HG03457 (cell line): ENCODE results near the gene HOXA10.

Experiments
- ATAC-seq: cut with Tn5 transposase; IDR thresholded peaks from one replicate; pipeline ENCODE4 v1.9.1; 2021; ENCODE audit warnings: moderate number of reproducible peaks; ENCODE audit not compliant: unreplicated experiment

Gene HOXA10

DNA sequence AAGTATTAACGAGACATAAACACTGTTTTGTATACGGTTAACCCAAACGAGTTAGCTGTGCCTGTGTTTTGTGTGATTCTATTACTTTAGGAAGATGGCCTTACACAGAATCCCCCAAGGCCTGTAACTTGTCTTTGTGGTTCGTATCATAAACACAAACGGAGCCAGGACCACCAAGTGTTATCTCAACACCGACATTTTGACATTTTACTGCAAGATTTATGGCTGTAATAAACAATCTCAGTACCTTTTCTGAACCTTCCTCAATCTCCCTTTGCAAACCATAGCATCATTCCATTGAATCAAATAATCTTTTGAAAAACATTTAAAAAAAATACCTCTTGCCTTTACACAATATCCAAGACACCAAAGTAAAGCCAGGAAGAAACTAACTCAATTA is 41.1 kb downstream of the HOXA10 start:
- ATAC-seq, result no peak

DNA sequence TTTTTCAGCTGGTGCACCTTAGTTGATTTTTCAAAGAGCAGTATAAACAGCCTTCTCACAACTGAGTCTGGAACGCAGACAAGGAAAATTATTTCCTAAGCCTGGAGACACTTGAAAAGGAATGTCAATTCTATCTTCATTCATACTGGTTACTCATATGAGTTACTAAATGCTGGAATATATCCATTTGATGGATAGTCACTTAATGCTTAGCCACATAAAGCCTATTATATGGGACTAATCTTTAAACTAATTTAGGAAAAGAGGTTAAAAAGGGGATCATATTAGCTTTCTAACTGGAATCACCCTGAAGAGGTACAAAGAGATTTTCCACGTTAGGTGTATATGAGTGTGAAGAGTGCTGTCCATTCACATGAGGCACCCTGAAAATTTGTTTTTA is 41.9 kb downstream of the HOXA10 start:
- ATAC-seq, result no peak

DNA sequence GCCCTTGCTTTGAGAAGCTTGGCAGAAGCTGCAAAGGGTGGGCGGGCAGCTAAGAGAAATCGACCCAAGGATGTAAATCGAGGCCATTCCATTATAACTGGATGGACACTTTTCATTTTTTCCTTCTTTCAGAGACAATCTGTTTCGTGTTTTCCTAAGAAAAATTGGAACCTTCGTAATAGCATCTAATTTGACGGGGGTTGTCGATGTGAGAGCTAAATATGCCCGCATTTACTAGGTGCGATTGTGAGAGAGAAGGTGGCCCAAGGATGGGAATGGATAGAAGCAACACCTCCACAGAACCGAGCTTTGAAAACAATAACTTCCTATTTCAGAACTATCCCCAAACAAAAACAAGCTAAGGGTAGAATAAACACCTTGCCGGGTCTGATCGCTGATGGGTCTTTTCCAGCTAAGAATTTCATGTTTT is 42.7 kb downstream of the HOXA10 start:
- no peak for ATAC-seq

DNA sequence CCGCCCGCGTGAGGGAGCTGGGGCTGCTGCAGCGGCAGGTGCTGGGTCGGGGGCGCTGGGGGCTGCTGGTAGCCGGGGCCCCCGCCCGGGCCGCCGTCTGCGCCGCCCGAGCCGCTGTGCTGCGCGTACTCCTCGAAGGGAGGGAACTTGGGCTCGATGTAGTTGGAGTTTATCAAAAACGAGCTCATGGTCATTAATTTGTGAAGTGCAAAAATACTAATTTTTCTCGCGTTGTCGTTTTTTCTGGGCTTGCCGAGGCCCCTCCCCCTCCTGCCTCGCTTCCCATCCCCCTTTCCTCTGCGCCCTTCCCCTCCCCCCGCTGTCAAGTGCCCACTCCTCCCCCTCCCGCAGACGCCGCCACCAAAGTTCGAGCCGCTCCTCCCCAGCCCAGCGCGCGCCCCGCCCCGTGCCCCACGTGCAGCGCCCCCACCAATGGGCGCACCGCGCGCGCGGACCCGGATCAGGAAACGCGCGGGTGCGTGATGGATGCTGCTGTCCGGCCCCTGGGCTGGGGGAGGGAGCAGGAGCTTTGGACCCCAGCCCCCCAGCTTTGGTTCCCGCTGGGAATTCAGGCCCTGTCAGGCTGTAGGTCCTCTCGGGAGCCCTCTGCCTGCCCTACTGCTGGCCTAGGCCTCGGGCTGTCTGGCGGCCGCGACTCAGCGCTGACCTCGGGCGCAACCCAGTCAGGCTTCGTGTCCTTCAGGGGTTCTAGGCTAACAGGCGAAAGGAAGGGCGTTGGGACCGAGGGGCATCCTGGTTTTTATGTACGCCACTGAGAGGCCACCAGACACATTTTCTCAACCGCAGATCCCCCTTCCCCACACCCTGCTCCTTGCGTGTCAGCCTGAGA is 43.4 kb downstream of the HOXA10 start, which contains the start of gene HOXA4:
Gene HOXA4, minus strand, starts transcription at position 218 of the 850 bp plus-strand sequence. Its CDS starts 24 bp downstream, at position 194.
- ATAC-seq, result no peak

DNA sequence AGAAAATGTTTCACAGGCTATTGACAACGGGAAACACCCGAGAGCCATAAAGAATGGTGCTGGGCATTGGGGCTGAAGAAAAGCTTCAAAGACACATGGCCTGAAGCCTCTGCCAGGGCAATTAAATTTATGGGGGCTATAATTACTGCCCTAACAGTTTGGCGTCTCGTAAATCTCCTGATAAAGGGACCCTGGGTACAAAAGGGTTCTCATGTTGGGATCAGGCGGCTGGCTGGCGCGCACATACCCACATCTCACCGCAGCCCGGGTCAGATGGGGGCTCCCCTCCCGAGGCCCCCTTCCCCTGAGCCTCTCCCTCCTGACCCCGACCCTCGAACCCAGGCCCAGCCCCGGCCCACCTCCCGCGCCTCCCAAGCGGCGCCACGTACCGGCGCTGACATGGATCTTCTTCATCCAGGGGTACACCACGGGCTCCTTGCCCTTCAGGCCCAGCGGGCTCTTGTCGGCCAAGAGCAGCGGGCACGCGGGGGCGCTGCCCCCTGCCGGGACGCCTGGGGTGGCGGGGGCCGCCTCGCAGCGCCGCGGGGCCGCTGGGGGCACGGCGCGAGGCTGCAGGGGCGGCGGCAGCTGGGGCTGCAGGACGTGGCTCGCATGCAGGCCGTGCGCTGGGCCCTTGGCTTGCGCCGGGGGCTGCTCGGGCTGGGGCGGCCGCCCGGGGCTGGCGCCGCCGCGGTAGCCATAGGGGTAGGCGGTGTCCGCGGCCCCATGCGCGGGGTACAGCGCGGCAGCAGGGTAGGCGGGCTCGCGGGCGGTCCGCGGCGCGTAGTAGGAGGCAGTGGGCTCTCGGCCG is 44.2 kb downstream of the HOXA10 start:
- ATAC-seq, result no peak

DNA sequence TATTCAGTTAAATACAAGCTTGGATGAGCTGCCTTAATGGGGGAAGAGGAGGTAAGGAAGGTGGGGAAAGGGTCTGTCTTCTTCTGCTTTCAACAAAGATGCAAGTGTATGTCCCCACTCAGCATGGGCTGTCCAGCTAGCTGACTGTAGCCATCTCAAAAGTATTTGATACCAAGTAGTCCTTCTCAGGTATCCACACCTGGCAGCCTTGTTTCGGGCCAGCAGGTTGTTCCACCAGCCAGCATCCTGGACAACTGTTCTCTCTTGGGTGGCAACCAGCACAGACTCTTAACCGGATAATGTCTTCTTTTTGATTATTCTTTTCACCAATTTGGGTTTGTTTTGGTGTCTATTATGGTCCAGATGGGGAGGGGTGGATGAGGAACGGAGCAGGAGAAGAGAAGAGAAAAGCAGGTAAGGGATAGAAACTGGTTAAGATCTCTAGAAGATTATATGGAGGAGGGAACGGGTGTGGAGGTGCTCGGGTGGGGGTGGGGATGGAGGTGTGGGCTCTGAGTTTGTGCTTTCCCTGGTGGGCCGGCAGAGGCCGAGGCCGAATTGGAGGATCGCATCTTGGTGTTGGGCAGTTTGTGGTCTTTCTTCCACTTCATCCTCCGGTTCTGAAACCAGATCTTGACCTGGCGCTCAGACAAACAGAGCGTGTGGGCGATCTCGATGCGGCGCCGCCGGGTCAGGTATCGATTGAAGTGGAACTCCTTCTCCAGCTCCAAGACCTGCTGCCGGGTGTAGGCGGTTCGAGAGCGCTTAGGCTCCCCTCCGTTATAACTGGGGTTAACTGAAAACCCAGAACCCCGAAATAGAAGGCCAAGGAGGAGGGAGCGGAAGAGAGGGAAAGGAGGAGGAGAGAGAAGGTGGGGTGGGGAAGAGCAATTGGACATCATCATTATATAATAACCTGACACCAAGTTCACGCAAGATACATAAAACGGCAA is 45.1 kb downstream of the HOXA10 start:
- no peak for ATAC-seq

DNA sequence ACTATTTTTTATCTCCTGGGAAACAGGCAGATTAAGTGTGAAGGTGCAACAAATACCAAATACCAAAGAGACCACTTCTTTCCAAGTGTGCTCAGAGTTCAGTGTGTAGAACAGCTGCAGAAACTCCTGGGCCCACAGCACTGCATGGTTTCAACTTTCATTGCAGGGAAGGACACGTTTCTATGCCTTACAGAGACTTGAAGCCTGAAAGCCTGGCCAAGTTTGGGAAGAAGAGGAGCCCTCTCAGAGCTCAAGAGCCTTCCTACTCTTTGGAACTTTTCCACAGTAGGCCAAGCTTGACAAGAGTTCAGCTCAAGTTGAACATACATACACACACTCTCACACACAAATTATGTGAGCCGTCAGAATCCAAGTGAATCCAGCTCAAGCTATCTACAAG is 46.1 kb downstream of the HOXA10 start:
- no peak for ATAC-seq

DNA sequence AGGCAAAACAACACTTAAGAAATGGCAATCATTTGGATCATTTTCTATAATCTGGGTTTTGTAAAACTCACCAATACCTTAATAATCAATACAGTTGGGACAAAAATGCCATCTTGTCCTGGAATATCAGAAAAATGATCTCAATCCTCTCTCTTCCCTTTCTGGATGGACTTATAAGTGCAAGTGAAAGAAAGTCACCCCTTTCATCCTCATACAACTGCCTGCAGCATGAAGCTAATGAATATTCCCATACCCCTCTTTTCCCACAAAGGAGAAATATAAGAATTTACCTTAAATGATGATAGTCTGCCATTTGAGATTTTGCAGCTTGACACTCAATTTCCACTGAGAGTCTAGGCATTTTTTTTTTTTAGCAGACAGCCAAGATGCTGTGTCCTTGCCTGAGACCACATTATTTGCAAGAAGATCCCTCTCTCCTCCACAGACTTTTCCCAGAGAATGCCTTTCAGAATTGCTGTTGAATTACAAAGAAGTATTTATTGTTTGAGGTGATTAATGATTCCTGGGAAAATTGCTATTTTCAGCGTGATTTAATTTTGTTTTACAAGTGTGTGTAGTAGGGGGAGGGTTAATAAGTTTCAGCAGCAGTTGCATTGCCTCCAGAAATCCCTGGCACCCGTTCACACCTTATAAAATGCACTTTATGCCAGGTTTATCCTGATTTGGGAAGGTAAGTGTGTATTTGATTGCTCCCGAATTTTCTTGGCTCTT is 47.4 kb downstream of the HOXA10 start:
- no peak for ATAC-seq

DNA sequence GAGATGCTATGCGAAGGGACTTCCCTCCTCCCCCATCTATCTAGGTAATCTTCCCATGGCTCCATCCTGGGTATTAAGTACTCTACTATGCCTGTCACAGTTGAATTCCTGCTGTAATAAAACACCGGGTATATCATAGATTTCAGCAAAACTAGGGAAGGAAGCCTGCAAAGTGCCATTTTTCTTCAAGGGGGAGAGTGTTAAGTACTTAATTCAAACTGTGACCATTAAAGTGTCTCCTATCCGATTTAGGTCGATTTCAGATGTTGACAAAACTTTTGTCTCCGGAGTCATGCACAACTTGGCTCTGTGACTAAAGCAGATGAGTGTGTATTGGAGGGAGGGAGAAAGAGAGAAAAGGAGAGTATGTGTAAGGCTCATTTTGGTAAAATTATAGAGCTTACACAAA is 48.1 kb downstream of the HOXA10 start:
- no peak for ATAC-seq

DNA sequence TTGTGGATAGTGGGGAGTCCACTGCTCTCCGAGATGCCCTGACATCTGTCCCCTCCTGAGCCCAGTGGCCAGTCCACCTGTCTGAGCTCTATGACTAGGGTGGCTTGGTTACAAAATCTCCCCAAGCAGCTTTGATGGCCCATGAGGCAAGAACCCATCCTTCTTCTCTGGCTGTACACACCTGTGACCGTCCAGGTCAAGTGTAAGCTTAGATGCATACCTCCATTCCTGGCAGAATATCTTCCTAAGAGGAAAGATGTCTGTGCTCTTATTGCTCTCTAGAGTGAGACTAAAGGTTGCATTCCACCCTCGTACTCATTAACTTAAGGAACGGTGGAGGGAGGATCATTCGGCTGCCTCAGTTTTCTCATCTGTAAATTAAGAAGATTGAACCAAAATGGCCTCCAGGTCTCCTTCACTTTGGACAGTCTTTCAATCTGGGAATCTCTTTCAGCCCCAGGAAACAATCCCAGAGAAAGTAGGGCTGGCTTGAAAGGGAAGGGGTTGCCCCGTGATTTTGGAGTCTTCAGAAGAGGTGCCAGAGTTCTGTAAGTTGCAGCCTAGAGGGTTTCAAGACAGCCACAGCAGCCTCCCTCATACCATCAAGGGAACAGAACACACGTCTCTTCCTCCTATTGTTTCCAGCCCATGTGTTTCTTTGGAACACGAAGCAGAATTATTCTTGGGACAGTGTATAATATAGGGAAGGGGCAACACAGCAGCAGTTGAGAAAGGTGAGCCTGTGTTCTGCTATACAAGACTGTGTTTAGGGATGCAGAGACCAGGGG is 49.0 kb downstream of the HOXA10 start:
- no peak for ATAC-seq

DNA sequence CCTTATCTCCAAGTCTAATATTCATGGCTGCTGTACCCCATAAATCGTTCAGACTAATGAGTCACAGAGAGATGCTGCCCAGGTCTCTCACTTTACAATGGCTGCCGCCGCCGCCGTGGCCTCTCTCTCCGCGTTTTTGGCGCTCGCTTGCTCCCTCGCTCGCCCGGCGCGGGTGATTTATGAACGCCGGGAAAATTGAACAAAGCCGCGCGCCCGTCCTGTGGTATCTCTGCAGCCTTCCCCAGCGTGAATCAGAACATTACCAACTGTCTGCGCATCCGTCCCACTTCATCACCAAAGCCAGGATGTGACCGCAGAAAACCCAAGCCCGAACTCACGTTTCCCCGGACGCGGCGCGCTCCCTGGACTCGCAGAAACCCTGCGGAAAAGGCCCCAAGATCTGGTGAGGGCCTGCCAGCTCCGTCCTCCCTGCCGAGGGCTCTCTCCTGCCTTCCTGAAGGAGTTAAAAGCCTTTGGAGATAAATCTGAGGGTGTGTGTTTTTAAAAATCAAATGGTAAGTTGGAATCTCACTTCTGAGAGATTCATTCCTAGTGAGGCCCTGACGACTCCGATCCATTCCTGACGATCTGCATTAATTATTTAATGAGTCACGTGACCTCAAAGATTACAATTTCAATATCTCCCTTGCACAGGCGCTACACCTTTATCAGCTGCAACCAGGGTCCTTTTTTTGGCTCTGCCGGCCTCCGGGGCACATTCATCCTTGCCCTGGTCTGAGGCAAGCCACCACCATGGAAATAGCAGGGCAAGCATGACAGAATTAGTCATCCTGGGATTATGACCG is 49.8 kb downstream of the HOXA10 start:
- ATAC-seq, result no peak

DNA sequence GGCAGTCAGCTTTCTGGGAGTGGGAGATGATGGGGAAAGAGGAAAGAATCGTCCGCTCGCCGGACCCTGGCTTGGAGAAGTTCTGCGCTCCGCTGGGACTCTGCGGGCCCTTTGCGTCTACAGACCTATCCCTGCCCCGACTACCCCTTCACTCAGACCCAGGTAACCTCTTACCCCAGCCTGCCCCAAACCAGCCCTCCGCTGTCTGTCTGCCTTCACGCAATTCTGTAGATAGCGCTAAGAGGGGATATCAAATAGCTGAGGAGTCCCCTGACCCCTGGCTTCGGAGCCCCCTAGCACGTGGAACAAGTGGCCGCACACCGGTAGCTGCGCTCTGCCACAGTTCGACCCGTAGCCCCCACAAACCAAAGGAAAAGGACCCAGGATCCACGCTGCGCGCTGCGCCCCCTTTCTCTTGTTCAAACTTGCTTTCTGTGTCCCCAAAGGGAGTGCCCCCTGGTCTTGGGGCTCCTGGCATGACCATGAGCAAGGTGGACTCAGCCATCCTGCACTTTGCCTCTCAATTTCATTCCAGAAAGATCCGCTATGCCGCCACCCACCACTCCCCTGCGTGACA is 50.6 kb downstream of the HOXA10 start:
- ATAC-seq, result no peak

DNA sequence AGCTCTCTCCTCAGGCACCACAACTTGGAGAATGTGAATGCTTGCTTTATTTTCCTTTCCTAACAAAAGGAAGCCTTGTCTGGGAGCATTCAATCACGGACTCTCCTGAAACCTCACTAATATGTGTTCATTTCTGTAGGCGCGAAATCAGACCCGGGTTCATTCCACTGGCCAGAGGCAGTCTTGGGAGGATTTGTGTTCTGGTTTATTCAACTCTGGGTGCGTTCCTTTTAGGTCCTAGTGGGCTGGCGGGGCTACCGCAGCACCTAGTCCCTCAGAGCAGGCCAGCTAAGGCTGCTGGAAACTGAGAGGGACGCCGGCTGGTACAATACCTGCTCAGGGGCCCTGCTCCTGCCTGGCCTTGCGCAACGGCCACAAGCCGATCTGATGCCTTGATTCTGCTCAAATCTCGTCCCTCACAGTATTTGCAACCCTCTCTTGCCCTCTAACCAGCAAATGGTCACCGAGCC is 51.1 kb downstream of the HOXA10 start:
- no peak for ATAC-seq

DNA sequence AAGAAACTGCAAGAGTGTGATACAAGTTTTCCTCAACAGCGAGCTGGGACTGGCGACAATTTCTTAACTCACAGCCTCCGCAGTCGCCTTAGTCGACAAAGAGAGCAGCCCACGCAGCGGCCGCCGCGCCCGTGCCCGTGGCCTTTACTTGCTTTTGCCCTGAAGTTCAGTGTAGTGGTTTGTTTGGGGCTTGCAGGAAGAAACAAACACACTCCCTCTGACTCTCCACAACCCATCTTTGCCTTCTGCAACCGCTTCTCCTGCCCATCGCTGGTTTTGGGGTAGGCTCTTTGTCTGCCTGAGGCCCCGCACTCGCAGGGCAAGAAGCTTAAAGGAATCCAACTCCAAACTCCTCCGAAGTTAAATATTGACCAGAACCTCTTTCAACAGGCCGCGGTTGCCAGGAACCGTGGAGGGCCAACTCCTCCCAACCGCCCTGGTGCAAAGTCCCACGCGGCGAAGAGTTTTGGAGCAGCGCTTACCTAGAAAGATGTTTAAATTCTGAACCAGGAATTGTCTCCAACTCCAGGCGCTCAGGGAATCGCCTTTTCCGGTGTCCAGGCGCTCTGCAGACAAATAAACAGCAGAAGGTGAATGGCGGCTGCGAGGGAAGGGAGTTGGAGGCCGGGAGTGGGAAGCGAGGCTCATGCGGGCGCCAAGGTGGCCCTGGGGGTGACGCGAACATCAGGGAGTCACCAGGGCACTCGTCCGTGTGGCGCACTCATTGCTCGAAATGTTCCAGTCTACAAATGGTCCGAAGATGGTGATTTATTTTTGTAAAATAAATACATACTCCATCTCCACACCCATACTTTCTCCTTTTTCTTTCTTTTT is 51.8 kb downstream of the HOXA10 start:
- ATAC-seq, result no peak

DNA sequence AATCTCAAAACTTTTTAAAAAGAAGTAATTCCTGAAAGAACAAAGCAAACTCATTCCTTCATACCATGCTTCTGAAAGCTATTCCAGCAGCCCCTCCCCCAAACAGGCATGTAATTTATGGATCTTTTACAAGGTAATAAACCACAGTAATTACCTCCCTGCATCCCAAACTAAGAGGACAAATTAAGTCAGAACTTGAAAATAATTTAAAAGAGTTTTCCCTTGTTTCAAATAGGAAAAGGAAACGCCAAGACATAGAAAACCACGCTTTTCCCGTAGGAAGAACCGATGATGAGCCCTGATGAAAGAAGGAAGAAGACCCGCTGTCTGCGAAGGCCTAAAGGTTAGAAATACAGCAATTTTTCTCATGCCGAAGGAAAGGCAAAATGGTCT is 52.4 kb downstream of the HOXA10 start:
- ATAC-seq, result no peak
